Mesenchymal stem cell (in vitro differentiated cells and primary cell): Measurements from ENCODE around the gene STK33.

Experiments
- DNase-seq: peaks from one replicate; pipeline ENCODE4 v3.0.0-alpha.2; 2013
- H2AFZ ChIP-seq: one replicate; pipeline ENCODE4 v1.6.1; 2013; ENCODE audit warnings: low read depth, mild to moderate bottlenecking, control low read depth, inconsistent platforms, low read length, moderate library complexity
- H2AK5ac ChIP-seq: 2 replicates; pipeline ENCODE4 v1.6.1; 2013; ENCODE audit warnings: low read length, moderate library complexity, mild to moderate bottlenecking, inconsistent platforms; ENCODE audit not compliant: severe bottlenecking
- H2BK120ac ChIP-seq: one replicate; pipeline ENCODE4 v1.6.1; 2013; ENCODE audit warnings: low read depth, mild to moderate bottlenecking, inconsistent platforms, low read length, moderate library complexity
- H2BK12ac ChIP-seq, 2 experiments: one replicate each; pipeline ENCODE4 v1.6.1; 2013; ENCODE audit warnings: inconsistent platforms in 2 of 2, low read length in 2 of 2, mild to moderate bottlenecking in 2 of 2, moderate library complexity in 2 of 2, control low read depth in 1 of 2
- H2BK15ac ChIP-seq: one replicate; pipeline ENCODE4 v1.6.1; 2013; ENCODE audit warnings: mild to moderate bottlenecking, low read depth, inconsistent platforms; ENCODE audit not compliant: poor library complexity, severe bottlenecking
- H2BK5ac ChIP-seq: 2 replicates; pipeline ENCODE4 v1.6.1; 2013; ENCODE audit warnings: low read depth, mild to moderate bottlenecking, low read length, control low read depth, inconsistent platforms; ENCODE audit not compliant: poor library complexity, severe bottlenecking
- H3K14ac ChIP-seq, 2 experiments: one replicate each; pipeline ENCODE4 v1.6.1; 2013; ENCODE audit warnings: inconsistent platforms in 2 of 2, low read length in 2 of 2, control low read depth in 1 of 2, mild to moderate bottlenecking in 1 of 2, moderate library complexity in 1 of 2
- H3K18ac ChIP-seq, 2 experiments: one replicate each; pipeline ENCODE4 v1.6.1; 2013; ENCODE audit warnings: inconsistent platforms in 2 of 2, low read length in 2 of 2, control low read depth in 1 of 2, low read depth in 1 of 2, mild to moderate bottlenecking in 1 of 2
- H3K23ac ChIP-seq, 2 experiments: one replicate each; pipeline ENCODE4 v1.6.1; 2013; ENCODE audit warnings: inconsistent platforms in 2 of 2, low read length in 2 of 2, mild to moderate bottlenecking in 2 of 2, moderate library complexity in 2 of 2, control low read depth in 1 of 2
- H3K27ac ChIP-seq: 2 replicates; pipeline ENCODE4 v1.5.1; 2013; ENCODE audit warnings: mild to moderate bottlenecking, moderate library complexity, low read length, control low read depth, inconsistent platforms; ENCODE audit not compliant: poor library complexity, severe bottlenecking
- H3K27me3 ChIP-seq, 2 experiments: 2 replicates each; pipeline versions ENCODE4 v1.6.1 to v1.7.0; 2013; ENCODE audit warnings: low read length in 2 of 2, mild to moderate bottlenecking in 2 of 2, moderate library complexity in 2 of 2, control low read depth in 1 of 2, inconsistent platforms in 1 of 2; ENCODE audit not compliant: control insufficient read depth in 1 of 2, insufficient read depth in 1 of 2
- H3K36me3 ChIP-seq, 2 experiments: 2 replicates each; pipeline versions ENCODE4 v1.6.1 to v1.7.0; 2013; ENCODE audit warnings: low read length in 2 of 2, control low read depth in 1 of 2, inconsistent platforms in 1 of 2, low read depth in 1 of 2, mild to moderate bottlenecking in 1 of 2; ENCODE audit not compliant: insufficient read depth in 2 of 2, control insufficient read depth in 1 of 2
- H3K4ac ChIP-seq, 2 experiments: one replicate each; pipeline ENCODE4 v1.6.1; 2013; ENCODE audit warnings: inconsistent platforms in 2 of 2, low read length in 2 of 2, mild to moderate bottlenecking in 2 of 2, moderate library complexity in 2 of 2, control low read depth in 1 of 2, low read depth in 1 of 2
- H3K4me1 ChIP-seq: 2 replicates; pipeline ENCODE4 v1.6.1; 2013; ENCODE audit warnings: low read depth, low read length, control low read depth; ENCODE audit not compliant: control insufficient read depth, insufficient read depth
- H3K4me2 ChIP-seq: 2 replicates; pipeline ENCODE4 v1.6.1; 2013; ENCODE audit warnings: low read length, mild to moderate bottlenecking, inconsistent platforms; ENCODE audit not compliant: poor library complexity, severe bottlenecking
- H3K4me3 ChIP-seq, 2 experiments: 2 replicates each; pipeline versions ENCODE4 v1.5.1 to v1.7.0; 2013; ENCODE audit warnings: low read length in 2 of 2, mild to moderate bottlenecking in 2 of 2, control low read depth in 1 of 2, low read depth in 1 of 2; ENCODE audit not compliant: insufficient read depth in 1 of 2
- H3K79me1 ChIP-seq: replicated peaks from 2 replicates; pipeline ENCODE4 v1.6.1; 2013; ENCODE audit warnings: mild to moderate bottlenecking, control low read depth, low read length, inconsistent platforms; ENCODE audit not compliant: poor library complexity, severe bottlenecking
- H3K9ac ChIP-seq: 2 replicates; pipeline ENCODE4 v1.7.0; 2013; ENCODE audit warnings: mild to moderate bottlenecking, low read length, moderate library complexity
- H3K9me3 ChIP-seq: 2 replicates; pipeline ENCODE4 v1.7.0; 2013; ENCODE audit warnings: mild to moderate bottlenecking, low read length; ENCODE audit not compliant: control insufficient read depth
- H4K8ac ChIP-seq: one replicate; pipeline ENCODE4 v1.6.1; 2013; ENCODE audit warnings: inconsistent platforms, mild to moderate bottlenecking, low read length, moderate library complexity
- H4K91ac ChIP-seq: one replicate; pipeline ENCODE4 v1.6.1; 2013; ENCODE audit warnings: mild to moderate bottlenecking, low read length, inconsistent platforms
- WGBS: methylation state at CpG from one replicate; pipeline ENCODE4 v1.1.7; 2013; ENCODE audit warnings: mixed read lengths; 5-methylcytosine and 5-hydroxymethylcytosine counted together

The STK33 gene

DNA sequence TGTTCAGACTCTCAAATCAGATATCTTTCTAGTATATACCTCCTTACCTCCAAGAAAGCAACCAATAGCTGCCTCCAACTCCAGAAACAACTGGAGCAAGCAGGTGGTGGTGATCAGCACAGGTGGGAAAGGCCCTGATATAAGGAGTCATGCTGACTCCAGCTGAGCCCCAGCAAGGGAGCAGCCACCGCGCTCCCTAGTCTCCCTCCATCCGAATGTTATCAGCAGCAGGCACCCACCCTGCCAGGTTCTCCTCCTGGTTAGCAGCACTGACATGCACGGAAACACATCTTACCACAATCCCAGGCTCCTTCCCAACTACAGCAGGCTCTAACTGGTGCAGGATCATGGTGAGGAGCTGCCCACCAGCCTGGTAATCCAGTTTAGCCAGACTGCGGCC, 18.5 kb upstream of the STK33 start:
- Histone ChIP-seq H2AK5ac (no peak overlapping the region), H3K36me3 (peaks cover 16 to 24% of the 10 kb centered on the region in 2 experiments), H3K14ac (no peak overlapping the region), H3K4me1 (no peaks in the 10 kb centered on the region), H4K91ac (peak overlapping the region; percentile 41), H3K27ac (no peak overlapping the region), H3K18ac (no peak overlapping the region), H2BK120ac (no peak overlapping the region), H3K9ac (no peak overlapping the region), H3K27me3 (no peaks in the 10 kb centered on the region), H3K9me3 (no peaks in the 10 kb centered on the region), H2BK15ac (no peak overlapping the region), H3K4me2 (no peak overlapping the region), H3K23ac (no peak overlapping the region), H4K8ac (no peak overlapping the region), H3K4me3 (no peak overlapping the region), H2BK5ac (no peak overlapping the region), H3K4ac (no peak overlapping the region), H2BK12ac (no peak overlapping the region), H3K79me1 (no peaks in the 10 kb centered on the region), H2AFZ (no peak overlapping the region)
- WGBS, result 97% methylated on average over 5 of the region's 5 CpGs
- DNase-seq, result no peak

GRCh38 chr11:8610532-8611116, 16.6 kb upstream of the STK33 start:
- Histone ChIP-seq H3K23ac (no peak overlapping the region), H3K9ac (no peak overlapping the region), H4K8ac (no peak overlapping the region), H3K18ac (no peak overlapping the region), H3K4ac (no peak overlapping the region), H3K4me3 (no peak overlapping the region), H2AK5ac (no peak overlapping the region), H3K36me3 (peaks cover 4 to 5% of the 10 kb centered on the region in 2 experiments), H3K4me1 (no peaks in the 10 kb centered on the region), H2BK5ac (no peak overlapping the region), H3K4me2 (no peak overlapping the region), H3K9me3 (no peaks in the 10 kb centered on the region), H2BK120ac (no peak overlapping the region), H3K27ac (no peak overlapping the region), H3K14ac (no peak overlapping the region), H4K91ac (no peak overlapping the region), H2AFZ (no peak overlapping the region), H3K27me3 (no peaks in the 10 kb centered on the region), H2BK15ac (no peak overlapping the region), H3K79me1 (no peaks in the 10 kb centered on the region), H2BK12ac (no peak overlapping the region)
- 60% methylated on average over 6 of the region's 7 CpGs for WGBS
- DNase-seq, result no peak

- Histone ChIP-seq H4K91ac (no peak overlapping the region), H3K9ac (peak overlapping the region; percentile 46), H3K79me1 (no peaks in the 10 kb centered on the region), H4K8ac (no peak overlapping the region), H3K27me3 (no peaks in the 10 kb centered on the region), H3K4me2 (no peak overlapping the region), H3K23ac (no peak overlapping the region), H3K4me1 (no peaks in the 10 kb centered on the region), H3K27ac (no peak overlapping the region), H2AK5ac (no peak overlapping the region), H3K14ac (no peak overlapping the region), H3K9me3 (no peaks in the 10 kb centered on the region), H3K36me3 (peaks cover 3 to 4% of the 10 kb centered on the region in 2 experiments), H2BK12ac (no peak overlapping the region), H2AFZ (no peak overlapping the region), H2BK120ac (no peak overlapping the region), H3K4me3 (no peak overlapping the region), H3K18ac (no peak overlapping the region), H2BK5ac (no peak overlapping the region), H3K4ac (no peak overlapping the region), H2BK15ac (no peak overlapping the region)
- WGBS, result 58% methylated on average over 1 of the region's 1 CpG
- peak; percentile 71 for DNase-seq
Measured at GRCh38 chr11:8608652-8609051, 14.6 kb upstream of the STK33 start.

GRCh38 chr11:8605971-8606563, 12.0 kb upstream of the STK33 start:
- no peak overlapping the region for H2BK120ac ChIP-seq
- no peak overlapping the region for H3K23ac ChIP-seq
- no peaks in the 10 kb centered on the region for H3K79me1 ChIP-seq
- H3K9ac ChIP-seq, result no peak overlapping the region
- H3K4me3 ChIP-seq, result no peak overlapping the region
- no peak overlapping the region for H2BK12ac ChIP-seq
- H3K14ac ChIP-seq, result no peak overlapping the region
- H3K4ac ChIP-seq, result no peak overlapping the region
- no peak overlapping the region for H2BK15ac ChIP-seq
- H2AFZ ChIP-seq, result no peak overlapping the region
- no peak overlapping the region for H2BK5ac ChIP-seq
- DNase-seq, result peak; percentile 12
- H3K4me2 ChIP-seq, result no peak overlapping the region
- H4K8ac ChIP-seq, result no peak overlapping the region
- no peaks in the 10 kb centered on the region for H3K9me3 ChIP-seq
- H3K4me1 ChIP-seq, result no peaks in the 10 kb centered on the region
- no peak overlapping the region for H2AK5ac ChIP-seq
- WGBS, result 100% methylated on average over 1 of the region's 1 CpG
- H3K36me3 ChIP-seq, result no peaks in the 10 kb centered on the region
- H3K18ac ChIP-seq, result no peak overlapping the region
- H3K27me3 ChIP-seq, result no peaks in the 10 kb centered on the region
- H3K27ac ChIP-seq, result no peak overlapping the region
- no peak overlapping the region for H4K91ac ChIP-seq
